Measurements from ENCODE around the gene TMEM19. TPM values are rescaled to one million over a fixed set of nuclear protein-coding genes. Genes with fewer than 3 reads are reported as not detected.
"Not testable (repeated sequence)": the region's sequence is repeated elsewhere in the genome, so short reads cannot be mapped to it uniquely, and the experiment has no call there.

Gene TMEM19
- total and polyA plus RNA-seq, 2 experiments from 2014 or later = 18.2 to 25.8 TPM

DNA sequence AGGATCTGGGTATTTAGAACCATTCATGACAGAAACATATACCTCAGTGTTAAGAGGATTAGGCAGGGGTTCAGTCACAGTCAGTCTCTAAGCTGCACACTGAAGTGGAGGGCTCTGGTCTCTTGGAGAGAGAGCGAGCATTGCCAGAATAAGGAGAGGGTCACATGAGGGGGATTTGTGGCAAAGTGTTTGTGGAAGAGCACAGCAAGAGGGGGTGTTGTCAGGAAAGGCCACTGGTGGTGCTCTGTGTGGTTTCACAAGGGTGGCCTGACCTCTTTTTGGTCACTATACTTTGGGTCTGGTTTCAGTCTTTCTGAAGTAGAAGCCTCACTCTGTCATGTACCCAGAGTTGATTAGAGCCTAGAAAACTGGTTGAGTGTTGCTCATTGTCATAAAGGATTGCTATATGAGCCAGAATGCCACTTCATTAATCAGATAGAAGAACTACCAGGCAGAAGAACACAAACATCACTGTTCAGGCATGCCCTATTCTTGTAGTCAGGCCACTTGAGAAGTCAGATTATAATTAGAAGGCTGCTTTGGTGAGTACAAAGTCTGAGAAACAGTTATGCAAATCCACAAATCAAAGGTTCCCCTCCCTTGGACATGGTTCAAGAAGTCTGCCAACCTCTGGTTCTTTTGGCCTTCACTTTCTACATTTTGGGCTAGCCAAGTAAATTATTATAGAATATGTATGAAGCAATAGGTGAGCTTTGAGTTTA lies 8.4 kb downstream of the TMEM19 start:
- H3K79me2 ChIP-seq (ENCODE audit: insufficient read depth) = no peaks in the 10 kb centered on the region
- H3F3A ChIP-seq (ENCODE audit: insufficient read depth) = no peaks in the 10 kb centered on the region
- no peaks in the 10 kb centered on the region for H3K27me3 ChIP-seq (replicated peaks; ENCODE audit: insufficient read depth)
- TF ChIP-seq EZH2 (IDR thresholded peaks at IDR 0.05; ENCODE audit: insufficient read depth, poor library complexity, severe bottlenecking) = no peak
- TF ChIP-seq EZH2phosphoT487 (IDR thresholded peaks at IDR 0.05; ENCODE audit: insufficient read depth, low read depth) = no peak
- no peaks in the 10 kb centered on the region; the same call in 1 of the 2 replicates for H3K9me2 ChIP-seq (ENCODE audit: insufficient read depth)
- no peaks in the 10 kb centered on the region for H3K9me3 ChIP-seq (ENCODE audit: low read depth)
- no peaks in the 10 kb centered on the region for H3K36me3 ChIP-seq (ENCODE audit: low read depth)
- no peaks in the 10 kb centered on the region for H4K20me1 ChIP-seq (ENCODE audit: insufficient read depth)
- in situ Hi-C loops (cut with MboI) = no loop called here
- H2AFZ ChIP-seq = no peak overlapping the region
- H3K4me2 ChIP-seq (ENCODE audit: unreplicated experiment) = no peak overlapping the region
- no peak overlapping the region for H3K27ac ChIP-seq
- H3K4me1 ChIP-seq (ENCODE audit: insufficient read depth) = no peaks in the 10 kb centered on the region
- 89 to 100% methylated on average over 1 of the region's 1 CpG for WGBS, 2 experiments (ENCODE audit: low coverage in 1 of 2, low lambda C conversion rate in 2 of 2, missing lambda C conversion rate in 2 of 2)
- H3K9ac ChIP-seq = no peak overlapping the region
- no peak overlapping the region for H3K4me3 ChIP-seq
- DNase-seq = peak; percentile 6

DNA sequence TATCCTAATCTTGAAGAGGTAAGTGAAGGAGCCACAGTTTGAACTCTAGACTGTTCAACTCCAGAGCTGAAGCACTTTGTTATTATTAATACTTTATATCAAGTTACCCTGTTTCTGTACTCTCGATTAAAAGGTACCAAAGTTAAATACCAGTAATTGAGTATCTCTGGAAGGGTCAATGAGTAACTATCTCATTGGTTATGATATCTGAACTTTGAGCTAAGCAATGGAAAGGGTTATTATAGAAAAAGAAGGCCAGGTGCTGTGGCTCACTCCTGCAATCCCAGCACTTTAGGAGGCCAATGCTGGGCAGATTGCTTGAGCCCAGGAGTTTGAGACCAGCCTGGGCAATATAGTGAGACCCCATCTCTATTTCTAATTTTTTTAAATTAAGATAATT lies 9.9 kb downstream of the TMEM19 start:
- H2AFZ ChIP-seq = no peak overlapping the region
- TF ChIP-seq EZH2phosphoT487 (IDR thresholded peaks at IDR 0.05; ENCODE audit: insufficient read depth, low read depth) (no peak), EZH2 (IDR thresholded peaks at IDR 0.05; ENCODE audit: insufficient read depth, poor library complexity, severe bottlenecking) (no peak)
- in situ Hi-C loops (cut with MboI) = no loop called here
- no peaks in the 10 kb centered on the region for H3K36me3 ChIP-seq (ENCODE audit: low read depth)
- H3K27me3 ChIP-seq (replicated peaks; ENCODE audit: insufficient read depth) = no peaks in the 10 kb centered on the region
- H3K9me3 ChIP-seq (ENCODE audit: low read depth) = no peaks in the 10 kb centered on the region
- no peak overlapping the region for H3K4me3 ChIP-seq
- 81 to 100% methylated on average over 1 of the region's 1 CpG for WGBS, 2 experiments (ENCODE audit: low coverage in 1 of 2, low lambda C conversion rate in 2 of 2, missing lambda C conversion rate in 2 of 2)
- H3K27ac ChIP-seq = no peak overlapping the region
- H3K4me1 ChIP-seq (ENCODE audit: insufficient read depth) = no peaks in the 10 kb centered on the region
- no peaks in the 10 kb centered on the region for H4K20me1 ChIP-seq (ENCODE audit: insufficient read depth)
- no peaks in the 10 kb centered on the region for H3F3A ChIP-seq (ENCODE audit: insufficient read depth)
- no peak overlapping the region for H3K4me2 ChIP-seq (ENCODE audit: unreplicated experiment)
- no peaks in the 10 kb centered on the region for H3K79me2 ChIP-seq (ENCODE audit: insufficient read depth)
- H3K9me2 ChIP-seq (ENCODE audit: insufficient read depth) = no peaks in the 10 kb centered on the region; the same call in 1 of the 2 replicates
- no peak overlapping the region for H3K9ac ChIP-seq
- DNase-seq = no peak

DNA sequence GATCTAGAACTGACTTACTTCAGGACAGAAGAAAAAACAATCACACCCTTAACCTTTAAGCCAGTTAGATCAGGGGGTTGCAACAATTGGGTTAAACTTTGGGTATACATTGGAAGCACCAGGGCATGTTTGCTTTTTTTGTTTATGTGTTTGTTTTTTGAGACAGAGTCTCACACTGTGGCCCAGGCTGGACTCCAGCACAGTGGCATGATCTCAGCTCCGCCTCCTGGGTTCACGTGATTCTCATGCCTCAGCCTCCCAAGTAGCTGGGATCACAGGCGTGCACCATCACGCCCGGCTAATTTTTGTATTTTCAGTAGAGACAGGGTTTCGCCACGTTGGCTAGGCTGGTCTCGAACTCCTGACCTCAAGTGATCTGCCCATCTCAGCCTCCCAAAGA lies 16.3 kb downstream of the TMEM19 start:
- in situ Hi-C loops (cut with MboI); H4K20me1 ChIP-seq (ENCODE audit: insufficient read depth); H3K4me3 ChIP-seq; H3F3A ChIP-seq (ENCODE audit: insufficient read depth); DNase-seq; H3K9me3 ChIP-seq (ENCODE audit: low read depth); H3K79me2 ChIP-seq (ENCODE audit: insufficient read depth); H3K4me2 ChIP-seq (ENCODE audit: unreplicated experiment); H3K36me3 ChIP-seq (ENCODE audit: low read depth); H3K9me2 ChIP-seq (ENCODE audit: insufficient read depth); H2AFZ ChIP-seq; H3K4me1 ChIP-seq (ENCODE audit: insufficient read depth); H3K27me3 ChIP-seq (replicated peaks; ENCODE audit: insufficient read depth); H3K9ac ChIP-seq: not testable (repeated sequence)
- H3K27ac ChIP-seq = peak overlapping the region; percentile 5; the same call in 1 of the 2 replicates
- 96 to 97% methylated on average over 8 of the region's 8 CpGs for WGBS, 2 experiments (ENCODE audit: low coverage in 1 of 2, low lambda C conversion rate in 2 of 2, missing lambda C conversion rate in 2 of 2)

DNA sequence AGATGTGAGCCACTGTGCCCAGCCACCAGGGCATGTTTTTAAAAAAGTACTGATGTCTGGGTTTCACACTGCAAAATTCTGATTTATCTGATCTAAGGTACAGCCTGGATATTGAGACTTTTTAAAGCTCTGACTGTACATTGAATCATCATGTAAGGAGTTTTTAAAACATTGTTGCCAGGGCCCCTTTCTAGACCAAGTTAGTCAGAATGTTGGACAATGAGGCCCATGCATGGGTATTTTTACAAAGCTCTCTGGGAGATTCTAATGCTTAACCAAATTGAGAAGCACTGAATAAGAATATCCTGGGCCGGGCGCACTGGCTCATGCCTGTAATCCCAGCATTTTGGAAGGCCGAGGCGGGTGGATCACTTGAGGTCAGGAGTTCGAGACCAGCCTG lies 16.7 kb downstream of the TMEM19 start:
- Histone ChIP-seq H3K27ac (peak overlapping the region; percentile 5; the same call in 1 of the 2 replicates), H3K9me2 (ENCODE audit: insufficient read depth) (no peaks in the 10 kb centered on the region), H2AFZ (no peak overlapping the region), H3K27me3 (replicated peaks; ENCODE audit: insufficient read depth) (no peaks in the 10 kb centered on the region), H3K4me2 (ENCODE audit: unreplicated experiment) (no peak overlapping the region), H3K79me2 (ENCODE audit: insufficient read depth) (no peaks in the 10 kb centered on the region), H4K20me1 (ENCODE audit: insufficient read depth) (no peaks in the 10 kb centered on the region), H3F3A (ENCODE audit: insufficient read depth) (no peaks in the 10 kb centered on the region), H3K4me3 (no peak overlapping the region), H3K9ac (no peak overlapping the region), H3K9me3 (ENCODE audit: low read depth) (no peaks in the 10 kb centered on the region), H3K36me3 (ENCODE audit: low read depth) (0 out of 2 replicates have a peak, but pooled peaks cover 4% of the 10 kb centered on the region), H3K4me1 (ENCODE audit: insufficient read depth) (no peaks in the 10 kb centered on the region)
- TF ChIP-seq EZH2phosphoT487 (IDR thresholded peaks at IDR 0.05; ENCODE audit: insufficient read depth, low read depth) (no peak), EZH2 (IDR thresholded peaks at IDR 0.05; ENCODE audit: insufficient read depth, poor library complexity, severe bottlenecking) (no peak)
- in situ Hi-C loops (cut with MboI) = no loop called here
- WGBS, 2 experiments (ENCODE audit: low coverage in 1 of 2, low lambda C conversion rate in 2 of 2, missing lambda C conversion rate in 2 of 2) = 94 to 99% methylated on average over 5 of the region's 5 CpGs
- DNase-seq = peak; percentile 61
